ENCODE measurements around the gene MAN1A1.

MAN1A1 gene

GRCh38 chr6:119350952-119351372 lies 1.4 kb upstream of the MAN1A1 start:
- no peak overlapping the region for H3K27ac ChIP-seq

GRCh38 chr6:119350202-119350951 lies 816 bp upstream of the MAN1A1 start:
- no peak for TF ChIP-seq CTCF (conservative IDR thresholded peaks at IDR 0.05)
- H3K27ac ChIP-seq = no peak overlapping the region; the same call in 1 of the 2 replicates

More at GRCh38 chr6:119350952-119351372, 1.4 kb upstream of the MAN1A1 start:
- peak; percentile 82 for TF ChIP-seq CTCF (conservative IDR thresholded peaks at IDR 0.05)

DNA sequence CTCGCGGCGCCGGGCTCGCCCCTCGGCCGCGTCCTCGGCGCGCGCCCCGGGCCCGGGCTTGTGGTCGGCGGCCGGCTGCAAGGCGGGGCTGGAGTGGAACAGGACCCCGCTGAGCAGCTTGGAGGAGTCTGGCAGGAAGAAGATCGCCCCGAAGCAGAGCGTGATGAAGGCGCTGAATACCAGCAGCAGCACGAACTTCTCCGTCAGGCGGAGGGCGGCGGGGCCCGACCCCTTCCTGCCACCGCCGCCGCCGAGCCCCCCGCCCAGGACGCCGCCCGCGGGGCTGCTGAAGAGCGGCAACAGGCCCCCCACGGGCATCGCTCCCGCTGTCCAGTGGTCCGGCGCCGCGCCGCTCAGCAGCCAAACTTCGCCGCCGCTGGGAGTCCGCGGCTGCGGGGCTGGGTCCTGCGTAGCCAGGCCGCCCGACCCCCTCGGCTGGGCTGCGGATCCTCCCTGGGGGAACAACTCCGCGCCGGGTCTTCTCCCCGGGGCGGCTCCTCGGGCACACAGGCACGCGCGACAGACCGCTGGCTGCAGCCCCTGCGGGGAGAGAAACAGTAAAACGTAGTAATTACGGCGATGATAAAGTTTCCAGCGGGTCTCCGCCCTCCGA lies 707 bp downstream of the MAN1A1 start:
- H3K27ac ChIP-seq = peak overlapping the region; percentile 26; the same call in 1 of the 2 replicates
- TF ChIP-seq CTCF (conservative IDR thresholded peaks at IDR 0.05) = no peak

DNA sequence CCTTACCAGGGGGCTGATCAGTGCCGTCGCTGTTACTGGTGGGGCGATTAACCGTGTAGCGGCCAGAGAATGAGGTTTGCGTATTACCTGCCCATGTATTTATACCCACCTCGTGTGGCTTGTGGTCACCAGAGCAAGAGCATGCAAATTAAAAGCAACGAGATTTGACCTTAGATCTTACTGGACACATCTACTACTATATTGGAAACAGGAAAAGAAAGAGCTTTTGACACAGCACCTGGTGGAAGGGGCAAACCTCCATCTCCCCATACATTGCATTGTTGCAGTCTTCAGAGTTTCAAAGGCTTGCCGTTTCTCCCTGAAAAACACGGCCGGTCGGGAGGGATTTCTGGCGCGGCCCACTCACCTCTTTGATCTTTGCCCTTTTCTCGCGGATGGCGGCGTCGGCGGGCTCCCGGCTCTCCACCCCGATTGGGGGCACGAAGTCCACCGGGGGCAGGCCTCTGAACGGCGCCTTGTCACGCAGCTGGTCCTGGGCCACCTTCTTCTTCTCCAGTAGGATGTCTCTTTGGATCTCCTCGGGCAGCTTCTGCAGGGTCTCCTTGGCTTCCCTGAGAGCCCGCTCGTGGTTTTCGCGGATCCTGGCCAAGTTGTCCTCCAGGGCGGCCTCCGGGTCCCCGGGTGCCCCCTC lies 1.3 kb downstream of the MAN1A1 start:
- H3K27ac ChIP-seq = peak overlapping the region; percentile 26; the same call in 1 of the 2 replicates
- TF ChIP-seq CTCF (conservative IDR thresholded peaks at IDR 0.05) = no peak

DNA sequence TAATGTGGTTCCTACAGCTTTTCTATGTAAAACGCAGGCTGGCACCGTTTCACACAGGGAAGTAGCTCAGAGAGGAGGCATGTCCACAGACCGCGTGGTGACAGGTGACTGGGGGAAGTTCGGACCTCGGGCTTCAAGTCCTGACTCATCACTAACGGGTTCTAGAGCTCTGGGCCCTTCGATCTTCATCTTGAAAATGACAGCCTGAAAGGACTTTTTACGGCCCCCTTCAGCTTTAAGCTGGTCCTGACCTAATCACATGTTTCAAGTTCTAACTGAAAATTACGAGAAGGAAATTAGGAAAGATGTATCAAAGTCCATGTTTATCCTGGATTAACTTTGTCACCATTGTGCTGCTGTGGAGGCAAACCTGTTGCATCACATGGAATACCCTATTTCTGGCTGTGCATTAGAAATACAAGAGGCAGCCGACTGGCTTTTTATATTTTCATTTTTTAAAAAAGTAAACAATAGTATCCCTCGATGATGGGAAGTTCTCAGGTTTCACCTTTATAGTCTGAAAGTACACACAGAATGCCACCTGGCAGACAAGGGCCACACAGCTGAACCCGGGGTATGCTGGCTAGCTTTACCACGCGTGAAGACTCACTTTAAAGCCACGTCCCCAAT lies 2.0 kb downstream of the MAN1A1 start:
- no peak for TF ChIP-seq CTCF (conservative IDR thresholded peaks at IDR 0.05)
- H3K27ac ChIP-seq = no peak overlapping the region

DNA sequence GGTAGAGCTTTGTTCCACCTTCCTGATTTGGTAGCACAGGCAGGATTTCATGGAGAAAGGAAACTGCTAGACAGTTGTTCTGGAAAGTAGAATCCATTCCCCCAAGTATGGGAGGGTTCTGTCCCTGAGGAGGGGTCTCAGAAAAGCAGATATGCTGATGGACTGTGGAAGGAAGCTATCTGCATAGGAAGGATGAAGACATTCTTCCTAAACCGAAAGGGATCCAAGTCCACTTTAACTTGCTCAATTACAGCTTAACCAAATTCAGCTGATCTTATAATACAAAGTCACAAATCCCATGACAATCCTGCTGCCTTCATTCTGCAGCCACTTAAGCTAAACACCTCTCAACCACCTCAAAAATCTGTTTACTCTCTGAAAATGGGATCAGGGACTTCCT lies 2.6 kb downstream of the MAN1A1 start:
- H3K27ac ChIP-seq = no peak overlapping the region
- TF ChIP-seq CTCF (conservative IDR thresholded peaks at IDR 0.05) = no peak

DNA sequence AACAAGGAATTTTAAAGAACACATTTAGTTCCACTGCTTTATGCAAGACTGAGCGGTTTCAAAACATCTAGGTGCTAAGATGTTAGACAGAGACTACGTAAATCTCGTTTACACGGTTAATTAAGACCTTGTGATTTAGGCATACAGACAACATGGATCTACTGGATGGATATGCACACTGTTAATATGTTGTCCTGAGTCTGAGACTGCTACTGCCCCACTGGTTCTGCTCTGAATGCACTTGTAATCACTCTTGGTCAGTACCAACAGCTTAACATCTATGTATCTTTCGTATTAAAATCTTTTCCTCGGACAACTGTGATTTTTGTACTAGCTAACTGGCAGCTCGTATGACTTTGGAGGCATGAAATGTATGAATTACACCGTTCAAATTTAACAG lies 3.1 kb downstream of the MAN1A1 start:
- TF ChIP-seq CTCF (conservative IDR thresholded peaks at IDR 0.05) = no peak
- no peak overlapping the region for H3K27ac ChIP-seq
